GM13976 (cell line): Measurements from ENCODE around the gene PARVA.

Experiments
- DNase-seq: peaks from one replicate; pipeline ENCODE4 v3.0.0; 2012; ENCODE audit warnings: low spot score
- CTCF ChIP-seq: IDR thresholded peaks from 2 replicates; pipeline ENCODE4 v1.5.1; 2012; ENCODE audit warnings: borderline replicate concordance, mild to moderate bottlenecking; ENCODE audit not compliant: insufficient read depth; ENCODE audit errors: extremely low read depth, missing control alignments, control extremely low read depth
- in situ Hi-C: fragments of 300-500 bp; cut with MboI; formaldehyde crosslinking; loops from one replicate; pipeline ENCODE4 v1.12.0; 2022; ENCODE audit warnings: low sequenced_read_pairs, mixed read lengths, inconsistent platforms; ENCODE audit not compliant: unreplicated experiment

Gene PARVA

GRCh38 chr11:12416552-12416951, 39.2 kb downstream of the PARVA start:
- DNase-seq, result no peak
- in situ Hi-C loops, result loop anchor here (25.0 kb wide), 1 partner anchor 471 kb away; no protein-coding TSS in a partner anchor
- TF ChIP-seq CTCF, result no peak

- in situ Hi-C loops, result loop anchor here (25.0 kb wide), 1 partner anchor 469 kb away; no protein-coding TSS in a partner anchor
- no peak for DNase-seq
- TF ChIP-seq CTCF, result no peak
Observed at GRCh38 chr11:12417691-12418611, 40.6 kb downstream of the PARVA start.

GRCh38 chr11:12420040-12420439, 42.7 kb downstream of the PARVA start:
- in situ Hi-C loops, result loop anchor here (25.0 kb wide), 1 partner anchor 467 kb away; no protein-coding TSS in a partner anchor
- no peak for TF ChIP-seq CTCF
- DNase-seq, result no peak

- in situ Hi-C loops, result loop anchor here (25.0 kb wide), 1 partner anchor 467 kb away; no protein-coding TSS in a partner anchor
- no peak for TF ChIP-seq CTCF
- DNase-seq, result no peak
Observed at GRCh38 chr11:12420706-12421105, 43.3 kb downstream of the PARVA start.

GRCh38 chr11:12421386-12421785, 44.0 kb downstream of the PARVA start:
- in situ Hi-C loops, result loop anchor here (25.0 kb wide), 1 partner anchor 466 kb away; no protein-coding TSS in a partner anchor
- no peak for TF ChIP-seq CTCF

GRCh38 chr11:12426176-12426575, 48.8 kb downstream of the PARVA start:
- DNase-seq, result no peak
- in situ Hi-C loops, result no loop called here
- TF ChIP-seq CTCF, result no peak

More at GRCh38 chr11:12421386-12421785, 44.0 kb downstream of the PARVA start:
- DNase-seq, result no peak
